WTC11 (cell line): ENCODE measurements around the gene ZNF423. TPM values are rescaled to one million over a fixed set of nuclear protein-coding genes. Genes with fewer than 3 reads are reported as not detected.

Source experiments
- ATAC-seq: fragments of 200-7000 bp; cut with Tn5 transposase; 2 replicates; pipeline ENCODE4 v1.10.0; 2021; ENCODE audit warnings: mild to moderate bottlenecking, moderate library complexity
- CTCF ChIA-PET: fragments of 300-600 bp; sonication (Branson Sonifier 250); formaldehyde crosslinking; loops from one replicate; lab custom pipeline; 2021; ENCODE audit warnings: antibody characterized with exemption; lab: Charles Lee
- POLR2A ChIA-PET: fragments of 350-600 bp; sonication (Branson Sonifier 250); formaldehyde crosslinking; loops from one replicate; lab custom pipeline; 2021; ENCODE audit warnings: antibody characterized with exemption; lab: Charles Lee
- DNase-seq: peaks from one replicate; pipeline ENCODE4 v3.0.0; 2021; ENCODE audit warnings: low spot score
- H3K27ac Mint-ChIP-seq: 2 replicates; pipeline ENCODE4 v1.8.0; 2021; ENCODE audit warnings: mixed read lengths
- H3K27me3 Mint-ChIP-seq: 2 replicates; pipeline ENCODE4 v1.8.0; 2021; ENCODE audit warnings: low read depth, mild to moderate bottlenecking, moderate library complexity, mixed read lengths
- H3K36me3 Mint-ChIP-seq: 2 replicates; pipeline ENCODE4 v1.8.0; 2021; ENCODE audit warnings: mixed read lengths
- H3K4me1 Mint-ChIP-seq: 2 replicates; pipeline ENCODE4 v1.8.0; 2022; ENCODE audit warnings: mixed read lengths
- H3K4me3 Mint-ChIP-seq: 2 replicates; pipeline ENCODE4 v1.8.0; 2021; ENCODE audit warnings: mild to moderate bottlenecking, moderate library complexity, mixed read lengths
- H3K9me3 Mint-ChIP-seq: 2 replicates; pipeline ENCODE4 v1.8.0; 2021; ENCODE audit warnings: mixed read lengths
- CREM ChIP-seq: sonication (generic); formaldehyde crosslinking; IDR thresholded peaks from 2 replicates; pipeline ENCODE4 v1.8.1; 2022; ENCODE audit warnings: mild to moderate bottlenecking, missing genetic modification reagents, moderate library complexity
- E2F5 ChIP-seq: sonication (generic); formaldehyde crosslinking; IDR thresholded peaks from 2 replicates; pipeline ENCODE4 v1.8.1; 2022; ENCODE audit warnings: mild to moderate bottlenecking, moderate library complexity, missing genetic modification reagents
- FOXK1 ChIP-seq: sonication (generic); formaldehyde crosslinking; IDR thresholded peaks from 2 replicates; pipeline ENCODE4 v1.8.0; 2022; ENCODE audit warnings: mild to moderate bottlenecking, moderate library complexity, missing genetic modification reagents
- IRF2 ChIP-seq: sonication (generic); formaldehyde crosslinking; IDR thresholded peaks from 2 replicates; pipeline ENCODE4 v1.8.0; 2022; ENCODE audit warnings: low read depth, missing genetic modification reagents, borderline replicate concordance
- MYBL2 ChIP-seq: sonication (generic); formaldehyde crosslinking; IDR thresholded peaks from 2 replicates; pipeline ENCODE4 v1.8.1; 2023; ENCODE audit warnings: mild to moderate bottlenecking, moderate library complexity, missing genetic modification reagents
- NR3C1 ChIP-seq: sonication (generic); formaldehyde crosslinking; conservative IDR thresholded peaks from 2 replicates; pipeline ENCODE4 v1.8.1; 2023; ENCODE audit warnings: low read depth, mild to moderate bottlenecking, missing genetic modification reagents
- PRRX2 ChIP-seq: fragments of 250-450 bp; sonication (Bioruptor Pico); IDR thresholded peaks from 2 replicates; pipeline ENCODE4 v1.8.0; 2021; ENCODE audit warnings: mild to moderate bottlenecking
- SOX15 ChIP-seq: fragments of 250-450 bp; sonication (Bioruptor Pico); IDR thresholded peaks from 2 replicates; pipeline ENCODE4 v1.9.0; 2021; ENCODE audit warnings: mild to moderate bottlenecking
- STAT6 ChIP-seq: sonication (generic); formaldehyde crosslinking; conservative IDR thresholded peaks from 2 replicates; pipeline ENCODE4 v1.8.1; 2023; ENCODE audit warnings: mild to moderate bottlenecking, low read depth, missing genetic modification reagents, moderate library complexity
- USF2 ChIP-seq: sonication (generic); formaldehyde crosslinking; IDR thresholded peaks from 2 replicates; pipeline ENCODE4 v1.8.1; 2023; ENCODE audit warnings: mild to moderate bottlenecking, missing genetic modification reagents, moderate library complexity
- total RNA-seq: library from RNA; stranded (reverse); gene quantifications from 3 replicates; pipeline ENCODE4 v1.2.3, GENCODE V29; 2021
- TF ChIP-seq, protein P1 (sequence below): sonication (generic); formaldehyde crosslinking; IDR thresholded peaks from 2 replicates; pipeline ENCODE4 v1.8.1; 2022; ENCODE audit warnings: mild to moderate bottlenecking, missing genetic modification reagents, moderate library complexity, borderline replicate concordance
- TF ChIP-seq, protein P2 (sequence below): sonication (generic); formaldehyde crosslinking; IDR thresholded peaks from 2 replicates; pipeline ENCODE4 v1.8.1; 2023; ENCODE audit warnings: mild to moderate bottlenecking, missing genetic modification reagents, moderate library complexity
- TF ChIP-seq, protein P3 (sequence below): sonication (generic); formaldehyde crosslinking; IDR thresholded peaks from 2 replicates; pipeline ENCODE4 v1.8.0; 2022; ENCODE audit warnings: mild to moderate bottlenecking, missing genetic modification reagents
- TF ChIP-seq, protein P4 (sequence below): fragments of 250-450 bp; sonication (Bioruptor Pico); IDR thresholded peaks from 2 replicates; pipeline ENCODE4 v1.9.0; 2021; ENCODE audit warnings: moderate library complexity, mild to moderate bottlenecking, inconsistent platforms, borderline replicate concordance

The ZNF423 gene
- total RNA-seq, 1 experiment from 2014 or later = 38.8 TPM

DNA sequence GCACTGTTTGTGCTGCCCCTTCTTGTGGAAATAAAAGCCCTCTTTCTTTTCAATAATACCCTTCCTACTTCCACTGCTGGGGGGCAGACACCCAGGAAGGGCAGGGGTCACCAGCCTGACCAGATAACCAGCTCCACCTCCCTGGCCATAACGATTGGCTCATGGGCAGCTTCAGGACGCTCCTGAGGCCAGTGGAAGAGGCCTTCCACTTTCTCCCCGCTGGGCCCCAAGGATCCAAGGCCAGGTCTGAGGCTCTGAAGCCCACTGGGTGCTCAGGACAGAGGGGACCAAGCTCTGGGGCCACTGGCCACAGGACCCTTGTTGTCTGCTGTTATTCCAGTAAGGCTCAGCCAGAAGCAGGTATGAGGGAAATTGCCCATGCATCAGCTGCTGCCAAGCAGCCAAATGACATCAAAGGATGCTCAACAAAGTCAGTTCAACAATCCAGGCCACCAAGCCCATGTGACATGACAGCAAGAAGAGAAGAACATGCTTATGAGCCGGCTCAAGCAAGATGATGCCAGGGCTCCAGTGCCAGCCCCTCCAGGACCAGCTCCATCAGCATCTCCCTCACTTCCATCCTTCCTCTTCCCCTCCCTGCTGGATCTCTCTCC lies 238.8 kb downstream of the ZNF423 start (continued):
- no peak for TF ChIP-seq IRF2
- no peak for TF ChIP-seq NR3C1
- TF ChIP-seq, protein P1, sequence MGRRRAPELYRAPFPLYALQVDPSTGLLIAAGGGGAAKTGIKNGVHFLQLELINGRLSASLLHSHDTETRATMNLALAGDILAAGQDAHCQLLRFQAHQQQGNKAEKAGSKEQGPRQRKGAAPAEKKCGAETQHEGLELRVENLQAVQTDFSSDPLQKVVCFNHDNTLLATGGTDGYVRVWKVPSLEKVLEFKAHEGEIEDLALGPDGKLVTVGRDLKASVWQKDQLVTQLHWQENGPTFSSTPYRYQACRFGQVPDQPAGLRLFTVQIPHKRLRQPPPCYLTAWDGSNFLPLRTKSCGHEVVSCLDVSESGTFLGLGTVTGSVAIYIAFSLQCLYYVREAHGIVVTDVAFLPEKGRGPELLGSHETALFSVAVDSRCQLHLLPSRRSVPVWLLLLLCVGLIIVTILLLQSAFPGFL (CRISPR knock-in tag) = no peak
- no peak for TF ChIP-seq FOXK1 (CRISPR knock-in tag)

DNA sequence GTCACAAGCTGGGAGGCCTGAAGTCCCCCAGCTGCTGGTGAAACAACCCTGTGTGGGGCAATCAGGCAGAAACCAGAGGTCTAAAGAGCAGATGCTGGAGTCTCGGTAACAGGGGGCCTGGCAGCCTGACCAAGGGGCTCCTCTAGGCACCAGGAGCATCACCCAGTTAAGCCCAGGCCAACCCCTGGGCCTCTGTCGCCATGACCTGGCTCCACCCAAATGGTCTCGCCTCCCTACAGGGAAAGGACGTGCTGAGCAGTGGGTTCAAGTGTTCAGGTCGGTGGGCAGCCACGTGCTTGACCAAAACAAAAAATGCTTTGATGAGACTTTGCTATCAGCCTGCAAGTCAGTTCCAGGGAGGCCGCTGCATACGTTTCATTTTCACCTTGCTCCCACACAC lies 240.3 kb downstream of the ZNF423 start:
- TF ChIP-seq, protein P2, sequence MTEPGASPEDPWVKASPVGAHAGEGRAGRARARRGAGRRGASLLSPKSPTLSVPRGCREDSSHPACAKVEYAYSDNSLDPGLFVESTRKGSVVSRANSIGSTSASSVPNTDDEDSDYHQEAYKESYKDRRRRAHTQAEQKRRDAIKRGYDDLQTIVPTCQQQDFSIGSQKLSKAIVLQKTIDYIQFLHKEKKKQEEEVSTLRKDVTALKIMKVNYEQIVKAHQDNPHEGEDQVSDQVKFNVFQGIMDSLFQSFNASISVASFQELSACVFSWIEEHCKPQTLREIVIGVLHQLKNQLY (CRISPR knock-in tag) = no peak
- TF ChIP-seq PRRX2 (CRISPR knock-in tag) = no peak
- no peak for TF ChIP-seq E2F5 (CRISPR knock-in tag)
- TF ChIP-seq STAT6 (CRISPR knock-in tag) = no peak
- TF ChIP-seq MYBL2 (CRISPR knock-in tag) = no peak
- TF ChIP-seq, protein P3, sequence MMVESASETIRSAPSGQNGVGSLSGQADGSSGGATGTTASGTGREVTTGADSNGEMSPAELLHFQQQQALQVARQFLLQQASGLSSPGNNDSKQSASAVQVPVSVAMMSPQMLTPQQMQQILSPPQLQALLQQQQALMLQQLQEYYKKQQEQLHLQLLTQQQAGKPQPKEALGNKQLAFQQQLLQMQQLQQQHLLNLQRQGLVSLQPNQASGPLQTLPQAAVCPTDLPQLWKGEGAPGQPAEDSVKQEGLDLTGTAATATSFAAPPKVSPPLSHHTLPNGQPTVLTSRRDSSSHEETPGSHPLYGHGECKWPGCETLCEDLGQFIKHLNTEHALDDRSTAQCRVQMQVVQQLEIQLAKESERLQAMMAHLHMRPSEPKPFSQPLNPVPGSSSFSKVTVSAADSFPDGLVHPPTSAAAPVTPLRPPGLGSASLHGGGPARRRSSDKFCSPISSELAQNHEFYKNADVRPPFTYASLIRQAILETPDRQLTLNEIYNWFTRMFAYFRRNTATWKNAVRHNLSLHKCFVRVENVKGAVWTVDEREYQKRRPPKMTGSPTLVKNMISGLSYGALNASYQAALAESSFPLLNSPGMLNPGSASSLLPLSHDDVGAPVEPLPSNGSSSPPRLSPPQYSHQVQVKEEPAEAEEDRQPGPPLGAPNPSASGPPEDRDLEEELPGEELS (CRISPR knock-in tag) = no peak
- TF ChIP-seq USF2 (CRISPR knock-in tag) = no peak
- no peak for TF ChIP-seq SOX15
- TF ChIP-seq CREM (CRISPR knock-in tag) = no peak
- TF ChIP-seq, protein P4, sequence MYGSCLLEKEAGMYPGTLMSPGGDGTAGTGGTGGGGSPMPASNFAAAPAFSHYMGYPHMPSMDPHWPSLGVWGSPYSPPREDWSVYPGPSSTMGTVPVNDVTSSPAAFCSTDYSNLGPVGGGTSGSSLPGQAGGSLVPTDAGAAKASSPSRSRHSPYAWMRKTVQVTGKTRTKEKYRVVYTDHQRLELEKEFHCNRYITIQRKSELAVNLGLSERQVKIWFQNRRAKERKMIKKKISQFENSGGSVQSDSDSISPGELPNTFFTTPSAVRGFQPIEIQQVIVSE (CRISPR knock-in tag) = no peak
- ChIA-PET POLR2A (no interaction called here), CTCF (no interaction called here)
- no peak for DNase-seq
- Mint-ChIP-seq H3K27me3 (no peaks in the 10 kb centered on the region), H3K27ac (no peak overlapping the region), H3K4me1 (peaks cover 1% of the 10 kb centered on the region; the same call in 1 of the 2 replicates), H3K36me3 (0 out of 2 replicates have a peak, but pooled peaks cover 2% of the 10 kb centered on the region), H3K4me3 (no peak overlapping the region), H3K9me3 (peaks cover 4% of the 10 kb centered on the region)
- no peak for ATAC-seq
